ENCODE measurements around the gene P3H4. TPM values are rescaled to one million over a fixed set of nuclear protein-coding genes. Genes with fewer than 3 reads are reported as not detected.
A peak's percentile ranks its signal among the peaks of the same experiment; 100 is the strongest.

The P3H4 gene
- total and polyA plus RNA-seq, 2 experiments from 2014 or later = 118 to 138 TPM

DNA sequence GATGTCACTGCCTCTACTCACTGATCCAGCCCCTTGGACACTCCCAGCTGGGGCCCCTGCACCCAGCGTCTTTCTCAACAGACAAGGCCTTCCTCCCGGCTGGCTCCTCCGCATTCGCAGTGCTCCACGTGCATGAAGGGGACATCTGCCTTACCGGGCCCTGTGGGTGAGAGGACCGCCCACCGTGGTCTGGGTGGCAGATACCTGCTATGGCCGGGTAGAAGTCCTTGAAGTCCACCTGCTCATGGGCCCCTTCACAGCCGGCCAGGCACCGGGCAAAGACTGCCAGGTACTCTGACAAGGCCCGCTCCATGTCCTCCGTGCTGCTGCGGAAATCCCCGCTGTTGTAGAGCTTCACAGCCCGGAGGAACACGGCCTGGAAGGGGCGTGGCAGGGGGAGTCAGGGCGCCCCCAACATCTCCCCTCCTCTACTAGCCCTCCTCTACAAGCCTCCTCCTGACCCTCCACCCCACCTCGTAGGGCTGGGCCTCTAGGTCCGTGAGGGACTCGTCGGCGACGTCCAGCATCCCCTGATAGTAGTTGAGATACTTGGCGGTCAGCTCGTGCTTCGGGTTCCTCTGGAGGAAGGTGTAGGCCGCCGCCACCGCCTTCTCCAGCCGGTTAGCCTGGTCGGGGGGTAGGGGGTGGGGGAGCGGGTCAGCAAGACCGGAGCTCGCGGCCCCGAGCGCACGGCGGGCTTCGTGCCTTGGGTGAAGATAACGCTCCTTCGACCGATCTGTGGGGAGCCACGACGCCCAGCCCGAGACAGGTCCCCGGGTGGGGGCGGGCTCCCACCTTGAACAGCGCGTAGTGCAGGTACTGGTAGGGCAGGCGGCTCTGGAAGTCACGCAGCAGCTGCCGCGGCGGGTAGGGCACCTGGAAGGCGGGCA, 845 bp downstream of the P3H4 start:
- H3K27me3 ChIP-seq = no peaks in the 10 kb centered on the region
- TF ChIP-seq, protein P1, sequence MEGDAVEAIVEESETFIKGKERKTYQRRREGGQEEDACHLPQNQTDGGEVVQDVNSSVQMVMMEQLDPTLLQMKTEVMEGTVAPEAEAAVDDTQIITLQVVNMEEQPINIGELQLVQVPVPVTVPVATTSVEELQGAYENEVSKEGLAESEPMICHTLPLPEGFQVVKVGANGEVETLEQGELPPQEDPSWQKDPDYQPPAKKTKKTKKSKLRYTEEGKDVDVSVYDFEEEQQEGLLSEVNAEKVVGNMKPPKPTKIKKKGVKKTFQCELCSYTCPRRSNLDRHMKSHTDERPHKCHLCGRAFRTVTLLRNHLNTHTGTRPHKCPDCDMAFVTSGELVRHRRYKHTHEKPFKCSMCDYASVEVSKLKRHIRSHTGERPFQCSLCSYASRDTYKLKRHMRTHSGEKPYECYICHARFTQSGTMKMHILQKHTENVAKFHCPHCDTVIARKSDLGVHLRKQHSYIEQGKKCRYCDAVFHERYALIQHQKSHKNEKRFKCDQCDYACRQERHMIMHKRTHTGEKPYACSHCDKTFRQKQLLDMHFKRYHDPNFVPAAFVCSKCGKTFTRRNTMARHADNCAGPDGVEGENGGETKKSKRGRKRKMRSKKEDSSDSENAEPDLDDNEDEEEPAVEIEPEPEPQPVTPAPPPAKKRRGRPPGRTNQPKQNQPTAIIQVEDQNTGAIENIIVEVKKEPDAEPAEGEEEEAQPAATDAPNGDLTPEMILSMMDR (IDR thresholded peaks at IDR 0.05; ENCODE audit: low read depth, low read length) = no peak
- peak in 1 of 2 donors; percentile 19 for DNase-seq (ENCODE audit: low read depth in 1 of 2, low spot score in 1 of 2)
- H3K4me3 ChIP-seq = peak overlapping the region; percentile 92
- no peaks in the 10 kb centered on the region for H3K36me3 ChIP-seq
- H3K27ac ChIP-seq = peak overlapping the region; percentile 80
- H3K9me3 ChIP-seq (ENCODE audit: low read depth) = no peaks in the 10 kb centered on the region
- H3K4me1 ChIP-seq (ENCODE audit: low read depth) = peaks cover 18% of the 10 kb centered on the region

DNA sequence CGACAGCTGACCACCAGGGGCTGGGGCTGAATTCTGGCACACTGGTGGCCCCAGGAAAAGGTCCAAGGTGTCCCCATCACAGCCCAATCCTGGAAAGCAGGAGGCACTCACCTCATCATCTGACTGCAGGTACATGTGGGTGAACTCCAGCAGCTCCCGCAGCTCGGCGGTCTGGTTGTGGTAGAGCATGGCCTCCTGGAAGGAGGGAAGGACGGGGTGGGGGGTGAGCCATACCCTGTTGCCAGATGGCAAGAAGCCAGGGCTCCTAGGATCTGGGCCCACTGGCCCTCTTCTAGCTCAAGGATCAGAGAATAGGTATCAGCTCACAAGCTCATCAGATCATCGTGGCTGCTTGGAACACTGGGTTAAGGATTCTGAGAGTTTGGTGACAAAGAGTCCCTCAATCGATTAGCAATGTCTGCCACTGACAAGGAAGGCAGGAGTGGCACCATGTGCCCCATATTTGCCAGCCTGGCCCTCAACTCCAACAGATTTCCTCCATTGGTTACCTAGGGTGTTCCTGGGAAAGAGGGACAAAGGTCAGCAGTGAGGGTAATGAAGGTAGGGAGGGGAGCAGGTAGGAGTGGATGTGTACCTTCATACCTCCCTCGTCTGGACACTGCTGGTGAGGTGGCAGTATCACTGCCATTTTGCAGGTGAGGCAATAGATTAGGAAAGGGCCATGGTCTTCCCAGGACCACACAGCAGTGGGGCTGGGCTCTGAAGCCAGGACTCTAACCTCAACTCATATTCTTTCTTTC, 4.9 kb downstream of the P3H4 start:
- no peaks in the 10 kb centered on the region for H3K27me3 ChIP-seq
- H3K4me1 ChIP-seq (ENCODE audit: low read depth) = peaks cover 8% of the 10 kb centered on the region
- no peak for DNase-seq (ENCODE audit: low read depth in 1 of 2, low spot score in 1 of 2)
- H3K9me3 ChIP-seq (ENCODE audit: low read depth) = no peaks in the 10 kb centered on the region
- H3K27ac ChIP-seq = no peak overlapping the region
- H3K36me3 ChIP-seq = peaks cover 8% of the 10 kb centered on the region
- H3K4me3 ChIP-seq = no peak overlapping the region
- TF ChIP-seq, protein P1 (IDR thresholded peaks at IDR 0.05; ENCODE audit: low read depth, low read length) = no peak

DNA sequence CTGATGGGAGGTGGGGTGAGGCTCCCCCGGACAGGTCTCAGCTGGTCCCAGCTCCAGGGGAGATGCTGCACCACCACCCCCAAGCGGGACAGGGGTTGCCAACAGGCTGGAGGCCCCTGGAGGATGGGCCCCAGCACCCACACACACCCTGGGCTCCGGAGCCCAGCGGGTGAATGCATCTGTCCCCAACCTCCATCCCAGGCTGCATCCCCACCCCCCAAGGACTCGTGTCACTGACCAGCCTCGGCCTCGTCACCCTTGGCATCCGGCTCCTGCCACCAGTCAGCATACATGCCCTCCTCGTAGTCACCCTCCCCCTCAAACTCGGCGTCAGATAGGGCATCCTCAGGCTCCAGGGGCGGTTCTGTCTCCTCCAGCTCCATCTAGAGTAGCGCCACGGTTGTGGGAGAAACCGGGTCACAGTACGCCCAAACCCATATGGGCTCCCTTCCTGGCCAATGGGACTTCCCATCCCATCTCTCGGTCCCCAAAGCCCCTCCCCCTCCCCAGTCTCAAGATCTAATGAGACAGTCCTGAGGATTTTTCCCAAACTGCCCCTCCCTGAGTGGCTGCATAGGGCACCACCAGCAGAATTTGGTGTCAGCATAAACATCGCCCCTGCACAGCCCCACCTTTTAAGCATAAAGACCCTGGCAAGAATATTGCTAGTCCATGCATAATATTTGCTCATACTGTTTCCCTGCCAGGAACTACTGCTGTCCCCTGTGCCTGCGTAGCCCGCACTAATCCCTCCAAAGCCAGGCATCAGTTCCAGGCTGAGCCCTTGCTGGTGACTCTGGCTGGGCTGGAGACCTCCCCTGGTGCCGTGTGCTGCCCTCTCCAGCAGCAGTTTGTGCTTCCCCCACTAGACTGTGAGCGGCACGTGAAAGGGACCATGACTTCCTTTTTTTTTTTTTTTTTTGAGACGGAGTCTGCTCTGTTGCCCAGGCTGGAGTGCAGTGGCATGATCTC, 8.4 kb downstream of the P3H4 start:
- H3K36me3 ChIP-seq = peaks cover 8% of the 10 kb centered on the region
- no peak overlapping the region for H3K27ac ChIP-seq
- DNase-seq (ENCODE audit: low read depth in 1 of 2, low spot score in 1 of 2) = no peak
- TF ChIP-seq, protein P1 (IDR thresholded peaks at IDR 0.05; ENCODE audit: low read depth, low read length) = no peak
- no peak overlapping the region for H3K4me3 ChIP-seq
- H3K4me1 ChIP-seq (ENCODE audit: low read depth) = peaks cover 10% of the 10 kb centered on the region
- no peaks in the 10 kb centered on the region for H3K9me3 ChIP-seq (ENCODE audit: low read depth)
- H3K27me3 ChIP-seq = no peaks in the 10 kb centered on the region

DNA sequence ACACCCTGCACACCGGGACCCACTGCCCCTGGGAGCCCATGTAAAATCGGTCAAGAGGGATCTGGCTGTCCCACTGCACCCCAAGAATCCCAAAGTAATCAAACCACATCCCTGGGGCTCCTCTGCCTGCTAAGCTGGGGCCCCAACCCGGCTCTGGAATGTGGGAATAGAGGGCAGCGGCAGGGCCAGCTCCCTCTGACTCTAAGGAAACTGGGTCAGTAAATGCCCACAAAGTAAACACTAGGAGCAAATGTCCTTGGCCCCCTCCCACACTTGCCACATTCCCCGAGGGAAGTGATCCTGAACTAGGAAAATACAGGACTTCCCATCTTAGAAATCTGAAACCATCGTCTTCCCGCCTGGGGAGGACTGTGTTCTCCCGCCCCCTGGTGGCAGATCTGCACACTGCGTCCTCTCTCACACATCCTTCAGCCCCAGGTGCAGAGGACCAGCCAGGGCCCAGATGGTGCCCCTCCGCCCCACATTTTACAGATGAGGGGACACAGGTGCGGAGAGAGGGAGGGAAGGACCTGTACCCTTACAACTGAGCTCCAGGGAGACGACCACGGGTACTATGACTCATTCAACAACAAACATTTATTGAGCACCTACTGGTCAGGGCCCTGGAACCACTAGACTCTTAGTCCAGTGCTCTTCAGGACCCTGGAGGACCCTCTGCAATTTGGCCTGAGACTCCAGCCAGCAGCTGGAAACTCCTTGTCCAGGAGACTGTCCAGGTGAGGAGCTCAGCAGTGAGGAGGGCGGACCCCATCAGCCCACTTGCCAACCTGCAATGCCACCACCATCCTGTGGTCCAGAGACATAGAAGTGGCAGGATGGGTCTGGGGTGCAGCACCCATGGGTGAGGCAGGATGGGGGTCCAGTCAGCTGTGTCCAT, 10.1 kb downstream of the P3H4 start:
- H3K9me3 ChIP-seq (ENCODE audit: low read depth) = no peaks in the 10 kb centered on the region
- peaks cover 8% of the 10 kb centered on the region for H3K36me3 ChIP-seq
- peak; percentile 82 to 88 for DNase-seq (ENCODE audit: low read depth in 1 of 2, low spot score in 1 of 2)
- no peak overlapping the region for H3K4me3 ChIP-seq
- H3K27ac ChIP-seq = peak overlapping the region; percentile 13
- H3K27me3 ChIP-seq = no peaks in the 10 kb centered on the region
- peaks cover 10% of the 10 kb centered on the region for H3K4me1 ChIP-seq (ENCODE audit: low read depth)
- TF ChIP-seq, protein P1 (IDR thresholded peaks at IDR 0.05; ENCODE audit: low read depth, low read length) = peak; percentile 94
